GM18909 (cell line): ENCODE results near the gene ITGB5.

Experiments used
- ATAC-seq: cut with Tn5 transposase; IDR thresholded peaks from one replicate; pipeline ENCODE4 v1.9.1; 2021; ENCODE audit warnings: mild to moderate bottlenecking; ENCODE audit not compliant: unreplicated experiment, poor library complexity

The ITGB5 gene

GRCh38 chr3:124776856-124777255, 110.3 kb downstream of the ITGB5 start:
- ATAC-seq: no peak

- no peak for ATAC-seq
Measured at GRCh38 chr3:124775877-124776276, 111.3 kb downstream of the ITGB5 start.

- no peak for ATAC-seq
Measured at GRCh38 chr3:124774841-124775402, 112.2 kb downstream of the ITGB5 start.

GRCh38 chr3:124774327-124774718, 112.8 kb downstream of the ITGB5 start:
- no peak for ATAC-seq

GRCh38 chr3:124773351-124774326, 113.5 kb downstream of the ITGB5 start:
- ATAC-seq: no peak

GRCh38 chr3:124772081-124772831, 114.9 kb downstream of the ITGB5 start:
- no peak for ATAC-seq

- ATAC-seq: no peak
Measured at GRCh38 chr3:124771083-124771445, 116.1 kb downstream of the ITGB5 start.

- no peak for ATAC-seq
Measured at GRCh38 chr3:124770336-124771082, 116.7 kb downstream of the ITGB5 start.

GRCh38 chr3:124769462-124769861, 117.7 kb downstream of the ITGB5 start:
- no peak for ATAC-seq

- ATAC-seq: peak; percentile 59
Measured at GRCh38 chr3:124768812-124769211, 118.4 kb downstream of the ITGB5 start.

GRCh38 chr3:124767691-124768090, 119.5 kb downstream of the ITGB5 start:
- ATAC-seq: no peak

GRCh38 chr3:124767264-124767663, 119.9 kb downstream of the ITGB5 start:
- ATAC-seq: no peak

GRCh38 chr3:124766113-124767095, 120.8 kb downstream of the ITGB5 start:
- no peak for ATAC-seq

- ATAC-seq: no peak
Measured at GRCh38 chr3:124765197-124765840, 121.8 kb downstream of the ITGB5 start.

- no peak for ATAC-seq
Measured at GRCh38 chr3:124764746-124765145, 122.4 kb downstream of the ITGB5 start.

- ATAC-seq: no peak
Measured at GRCh38 chr3:124763644-124764358, 123.4 kb downstream of the ITGB5 start.

- no peak for ATAC-seq
Measured at GRCh38 chr3:124763206-124763605, 124.0 kb downstream of the ITGB5 start.

- ATAC-seq: no peak
Measured at GRCh38 chr3:124762661-124763011, 124.5 kb downstream of the ITGB5 start.
